ENCODE results near the gene RAP1GAP2. TPM values are rescaled to one million over a fixed set of nuclear protein-coding genes. Genes with fewer than 3 reads are reported as not detected.
A peak's percentile ranks its signal among the peaks of the same experiment; 100 is the strongest.
"Not testable (repeated sequence)": the region's sequence is repeated elsewhere in the genome, so short reads cannot be mapped to it uniquely, and the experiment has no call there.

RAP1GAP2 gene
- polyA plus RNA-seq, 4 donors, result 17.6 to 32.1 (median 25.0) TPM

- DNase-seq (ENCODE audit: low read depth in 4 of 4, low spot score in 2 of 4), result not testable (repeated sequence)
These were observed 193.2 kb downstream of the RAP1GAP2 start for GRCh38 chr17:2989396-2989795.

- no peak for DNase-seq (ENCODE audit: low read depth in 4 of 4, low spot score in 2 of 4)
These were observed 193.6 kb downstream of the RAP1GAP2 start for GRCh38 chr17:2989855-2990254.

- DNase-seq (ENCODE audit: low read depth in 4 of 4, low spot score in 2 of 4), result no peak
These were observed 194.2 kb downstream of the RAP1GAP2 start for GRCh38 chr17:2990396-2990795.

GRCh38 chr17:2991396-2992180 lies 195.3 kb downstream of the RAP1GAP2 start:
- DNase-seq (ENCODE audit: low read depth in 4 of 4, low spot score in 2 of 4), result not testable (repeated sequence)

- DNase-seq (ENCODE audit: low read depth in 4 of 4, low spot score in 2 of 4), result no peak
These were observed 198.2 kb downstream of the RAP1GAP2 start for GRCh38 chr17:2994441-2994840.

GRCh38 chr17:2995377-2995776 lies 199.1 kb downstream of the RAP1GAP2 start:
- no peak for DNase-seq (ENCODE audit: low read depth in 4 of 4, low spot score in 2 of 4)

- no peak for DNase-seq (ENCODE audit: low read depth in 4 of 4, low spot score in 2 of 4)
These were observed 199.9 kb downstream of the RAP1GAP2 start for GRCh38 chr17:2995886-2996809.

- DNase-seq (ENCODE audit: low read depth in 4 of 4, low spot score in 2 of 4), result no peak
These were observed 200.8 kb downstream of the RAP1GAP2 start for GRCh38 chr17:2996810-2997670.

GRCh38 chr17:2998469-2998901 lies 202.2 kb downstream of the RAP1GAP2 start:
- not testable (repeated sequence) for DNase-seq (ENCODE audit: low read depth in 4 of 4, low spot score in 2 of 4)

- no peak for DNase-seq (ENCODE audit: low read depth in 4 of 4, low spot score in 2 of 4)
These were observed 206.5 kb downstream of the RAP1GAP2 start for GRCh38 chr17:3002538-3003295.

GRCh38 chr17:3003296-3004149 lies 207.3 kb downstream of the RAP1GAP2 start:
- no peak for DNase-seq (ENCODE audit: low read depth in 4 of 4, low spot score in 2 of 4)

- DNase-seq (ENCODE audit: low read depth in 4 of 4, low spot score in 2 of 4), result peak; percentile 75 to 93 (median 88)
These were observed 208.0 kb downstream of the RAP1GAP2 start for GRCh38 chr17:3004150-3004801.

- no peak for DNase-seq (ENCODE audit: low read depth in 4 of 4, low spot score in 2 of 4)
These were observed 208.7 kb downstream of the RAP1GAP2 start for GRCh38 chr17:3004925-3005324.

- DNase-seq (ENCODE audit: low read depth in 4 of 4, low spot score in 2 of 4), result no peak
These were observed 209.5 kb downstream of the RAP1GAP2 start for GRCh38 chr17:3005696-3006095.

- no peak for DNase-seq (ENCODE audit: low read depth in 4 of 4, low spot score in 2 of 4)
These were observed 210.6 kb downstream of the RAP1GAP2 start for GRCh38 chr17:3006801-3007200.

- no peak for DNase-seq (ENCODE audit: low read depth in 4 of 4, low spot score in 2 of 4)
These were observed 211.4 kb downstream of the RAP1GAP2 start for GRCh38 chr17:3007651-3008121.

GRCh38 chr17:3008336-3009288 lies 212.4 kb downstream of the RAP1GAP2 start:
- DNase-seq (ENCODE audit: low read depth in 4 of 4, low spot score in 2 of 4), result no peak
